PC-9 (cell line): Measurements from ENCODE around the gene PABPC1L2A. TPM values are rescaled to one million over a fixed set of nuclear protein-coding genes. Genes with fewer than 3 reads are reported as not detected.
"Not testable (repeated sequence)": the region's sequence is repeated elsewhere in the genome, so short reads cannot be mapped to it uniquely, and the experiment has no call there.

Source experiments
- Bru-seq: library from RNA; stranded (reverse); fragments of 400-500 nt; gene quantifications from one replicate; lab custom pipeline; 2021; lab: Mats Ljungman, UMichigan
- BruChase-seq, 2 experiments: library from RNA; stranded (reverse); fragments of 400-500 nt; gene quantifications; one replicate each; lab custom pipeline; 2021; lab: Mats Ljungman, UMichigan
- BruUV-seq: library from RNA; stranded (reverse); fragments of 400-500 nt; replicated peaks from 2 replicates; lab custom pipeline; 2021; lab: Mats Ljungman, UMichigan
- CTCF ChIA-PET: fragments of 300-600 bp; sonication (Branson Sonifier 250); formaldehyde crosslinking; loops from one replicate; lab custom pipeline; 2022; ENCODE audit warnings: antibody characterized with exemption; lab: Charles Lee
- POLR2A ChIA-PET: fragments of 300-600 bp; sonication (Branson Sonifier 250); formaldehyde crosslinking; loops from one replicate; lab custom pipeline; 2022; ENCODE audit warnings: antibody characterized with exemption; ENCODE audit not compliant: unreplicated experiment; lab: Charles Lee
- DNase-seq, 2 experiments: peaks; one replicate each; pipeline versions ENCODE4 v3.0.0 to v3.0.0-alpha.2; 2015 to 2022; ENCODE audit warnings: mixed read lengths in 1 of 2
- H2AFZ ChIP-seq: fragments of 200-600 bp; sonication (generic); 2 replicates; pipeline ENCODE4 v1.8.1; 2017; ENCODE audit warnings: antibody characterized with exemption
- H3F3A ChIP-seq: fragments of 200-600 bp; sonication (generic); 2 replicates; pipeline ENCODE4 v1.8.1; 2017; ENCODE audit warnings: antibody characterized with exemption, mild to moderate bottlenecking, low read depth; ENCODE audit not compliant: insufficient read depth
- H3K27ac ChIP-seq: fragments of 200-600 bp; sonication (generic); 2 replicates; pipeline ENCODE4 v1.6.1; 2016; ENCODE audit warnings: mixed run types
- H3K27me3 ChIP-seq: fragments of 200-600 bp; sonication (generic); 2 replicates; pipeline ENCODE4 v1.6.1; 2016; ENCODE audit warnings: low read depth, mixed run types; ENCODE audit not compliant: insufficient read depth
- H3K36me3 ChIP-seq: fragments of 200-600 bp; sonication (generic); 2 replicates; pipeline ENCODE4 v1.6.1; 2016; ENCODE audit warnings: low read depth, mixed run types
- H3K4me1 ChIP-seq: fragments of 200-600 bp; sonication (generic); replicated peaks from 2 replicates; pipeline ENCODE4 v1.6.1; 2016; ENCODE audit warnings: mixed run types; ENCODE audit not compliant: insufficient read depth
- H3K4me2 ChIP-seq: fragments of 200-600 bp; sonication (generic); 2 replicates; pipeline ENCODE4 v1.6.1; 2017; ENCODE audit warnings: mixed run types
- H3K4me3 ChIP-seq: fragments of 200-600 bp; sonication (generic); 2 replicates; pipeline ENCODE4 v1.6.1; 2016; ENCODE audit warnings: mixed run types
- H3K79me2 ChIP-seq: fragments of 200-600 bp; sonication (generic); 2 replicates; pipeline ENCODE4 v1.6.1; 2017; ENCODE audit warnings: low read depth, mixed run types
- H3K9me2 ChIP-seq: fragments of 200-600 bp; sonication (generic); 2 replicates; pipeline ENCODE4 v1.8.1; 2017; ENCODE audit warnings: mild to moderate bottlenecking; ENCODE audit not compliant: insufficient read depth
- H3K9me3 ChIP-seq: fragments of 200-600 bp; sonication (generic); 2 replicates; pipeline ENCODE4 v1.8.1; 2016; ENCODE audit warnings: low read depth; ENCODE audit not compliant: insufficient read depth
- H4K20me1 ChIP-seq: fragments of 200-600 bp; sonication (generic); 2 replicates; pipeline ENCODE4 v1.8.1; 2017; ENCODE audit not compliant: insufficient read depth
- EZH2 ChIP-seq: fragments of 200-600 bp; sonication (generic); IDR thresholded peaks from 2 replicates; pipeline ENCODE4 v1.8.0; 2017; ENCODE audit warnings: antibody characterized with exemption, low read depth
- intact Hi-C: fragments of 100-400 bp; cut with micrococcal nuclease; formaldehyde crosslinking; loops from one replicate; pipeline ENCODE4 v1.10.0; 2022; ENCODE audit not compliant: unreplicated experiment
- long read RNA-seq: library from polyadenylated mRNA; stranded (forward); transcript quantifications from one replicate; pipeline ENCODE4 v2.0.0, GENCODE V29; 2022
- total RNA-seq: library from RNA; stranded (reverse); gene quantifications from 2 replicates; pipeline ENCODE4 v1.2.3, GENCODE V29; 2021
- TF ChIP-seq, protein P1 (sequence below): fragments of 200-600 bp; sonication (generic); conservative IDR thresholded peaks from 2 replicates; pipeline ENCODE4 v1.6.1; 2017; ENCODE audit warnings: mixed run types, antibody characterized with exemption, mild to moderate bottlenecking, moderate library complexity

Gene PABPC1L2A
- not detected in 2 replicates for total RNA-seq
- Bru-seq, nascent RNA = not detected
- BruChase-seq, experiment 1, labeled RNA remaining after a 2-hour chase = not detected
- BruChase-seq, experiment 2, labeled RNA remaining after a 6-hour chase = not detected
- long read RNA-seq = 0 reads

DNA sequence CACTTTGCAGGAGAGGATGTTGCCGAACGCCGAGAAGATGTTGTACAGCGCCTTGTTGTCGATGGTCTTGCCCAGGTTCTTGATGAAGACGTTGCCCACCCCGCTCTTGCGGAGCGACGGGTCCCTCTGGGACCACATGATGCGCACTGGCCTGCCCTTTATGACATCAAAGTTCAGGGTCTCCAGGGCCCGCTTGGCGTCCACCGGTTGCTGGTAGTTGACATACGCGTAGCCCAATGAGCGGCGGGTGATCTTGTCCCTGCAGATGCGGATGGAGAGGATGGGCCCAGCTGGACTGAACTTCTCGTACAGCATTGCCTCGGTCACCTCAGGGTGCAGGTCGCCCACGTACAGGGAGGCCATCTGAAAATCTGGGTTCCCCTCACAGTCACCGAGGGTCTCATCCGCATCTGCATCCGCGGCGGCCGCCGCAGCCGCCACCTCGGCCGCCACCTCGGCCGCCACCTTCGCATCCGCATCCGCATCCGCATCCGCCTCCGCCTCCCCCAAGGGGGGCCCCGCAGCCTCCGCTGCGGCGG lies at the start of gene PABPC1L2A:
TSS of gene PABPC1L2A (minus strand) at position 489 of the 539 bp plus-strand sequence. CDS start at position 363, 126 bp downstream.
- H3K4me2 ChIP-seq, H2AFZ ChIP-seq, H3K79me2 ChIP-seq, H3K4me1 ChIP-seq, CTCF ChIA-PET, H3K4me3 ChIP-seq, BruUV-seq, H3F3A ChIP-seq, H4K20me1 ChIP-seq, DNase-seq, H3K36me3 ChIP-seq, H3K27ac ChIP-seq, POLR2A ChIA-PET, intact Hi-C loops, H3K27me3 ChIP-seq, H3K9me2 ChIP-seq, H3K9me3 ChIP-seq: not testable (repeated sequence)

DNA sequence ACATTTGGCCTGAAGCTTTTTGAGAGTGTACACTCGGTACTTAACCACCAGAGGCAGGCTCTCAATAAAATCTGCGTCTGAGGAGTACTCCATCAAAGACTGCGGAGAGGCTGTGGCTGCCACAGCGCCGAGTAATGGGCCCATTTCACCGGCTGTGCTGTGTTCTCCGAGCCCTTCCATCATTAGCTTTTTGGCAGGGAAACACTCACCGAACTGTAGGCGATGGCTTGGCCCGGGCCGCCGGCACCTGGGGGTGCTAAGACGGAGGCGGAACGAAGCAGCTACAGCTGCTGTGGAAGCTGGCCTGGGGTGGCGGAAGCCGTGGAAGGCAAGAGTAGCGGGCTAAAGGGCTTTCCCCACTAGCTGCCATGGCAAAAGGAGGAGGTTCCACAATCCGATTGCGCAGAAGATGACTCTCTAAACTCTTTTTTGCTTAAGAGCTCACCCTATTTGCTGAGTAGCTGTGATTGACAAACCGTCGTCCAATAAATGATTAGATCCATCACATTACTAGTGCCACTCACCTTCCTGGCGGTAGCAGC lies 48.5 kb upstream of the PABPC1L2A start:
- H3K9me3 ChIP-seq = no peaks in the 10 kb centered on the region
- H3K4me3 ChIP-seq = no peak overlapping the region
- no peaks in the 10 kb centered on the region for H3K27me3 ChIP-seq
- POLR2A ChIA-PET = no interaction called here
- no peaks in the 10 kb centered on the region for H3K9me2 ChIP-seq
- no peaks in the 10 kb centered on the region for H3F3A ChIP-seq
- no peaks in the 10 kb centered on the region for H4K20me1 ChIP-seq
- BruUV-seq = no TSS peak
- H3K4me1 ChIP-seq = no peaks in the 10 kb centered on the region
- no peaks in the 10 kb centered on the region for H3K79me2 ChIP-seq
- intact Hi-C loops = no loop called here
- TF ChIP-seq, protein P1, sequence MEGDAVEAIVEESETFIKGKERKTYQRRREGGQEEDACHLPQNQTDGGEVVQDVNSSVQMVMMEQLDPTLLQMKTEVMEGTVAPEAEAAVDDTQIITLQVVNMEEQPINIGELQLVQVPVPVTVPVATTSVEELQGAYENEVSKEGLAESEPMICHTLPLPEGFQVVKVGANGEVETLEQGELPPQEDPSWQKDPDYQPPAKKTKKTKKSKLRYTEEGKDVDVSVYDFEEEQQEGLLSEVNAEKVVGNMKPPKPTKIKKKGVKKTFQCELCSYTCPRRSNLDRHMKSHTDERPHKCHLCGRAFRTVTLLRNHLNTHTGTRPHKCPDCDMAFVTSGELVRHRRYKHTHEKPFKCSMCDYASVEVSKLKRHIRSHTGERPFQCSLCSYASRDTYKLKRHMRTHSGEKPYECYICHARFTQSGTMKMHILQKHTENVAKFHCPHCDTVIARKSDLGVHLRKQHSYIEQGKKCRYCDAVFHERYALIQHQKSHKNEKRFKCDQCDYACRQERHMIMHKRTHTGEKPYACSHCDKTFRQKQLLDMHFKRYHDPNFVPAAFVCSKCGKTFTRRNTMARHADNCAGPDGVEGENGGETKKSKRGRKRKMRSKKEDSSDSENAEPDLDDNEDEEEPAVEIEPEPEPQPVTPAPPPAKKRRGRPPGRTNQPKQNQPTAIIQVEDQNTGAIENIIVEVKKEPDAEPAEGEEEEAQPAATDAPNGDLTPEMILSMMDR = no peak
- TF ChIP-seq EZH2 = no peak
- no peak overlapping the region for H3K4me2 ChIP-seq
- no peak for DNase-seq
- no peaks in the 10 kb centered on the region for H3K36me3 ChIP-seq
- no peak overlapping the region for H3K27ac ChIP-seq
- no peak overlapping the region for H2AFZ ChIP-seq
- CTCF ChIA-PET = no interaction called here

DNA sequence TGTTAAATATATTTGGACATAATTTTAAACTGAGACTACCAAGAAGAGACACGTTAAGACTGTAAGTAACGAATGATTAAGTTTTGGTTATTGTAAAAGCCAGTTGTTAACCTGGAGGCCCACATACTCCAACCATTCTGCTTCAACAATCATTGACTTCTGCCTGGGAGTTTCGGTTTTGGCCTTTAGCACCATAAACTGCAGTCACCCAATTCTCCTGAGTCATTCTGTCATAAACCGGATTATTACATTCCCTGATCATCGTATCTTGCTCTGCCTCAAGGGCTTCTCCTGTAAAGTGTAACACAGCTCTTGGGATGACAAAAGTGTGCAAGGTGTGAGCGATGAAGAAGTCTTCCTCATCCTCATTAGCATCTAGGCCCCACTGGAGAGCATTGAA lies 46.9 kb upstream of the PABPC1L2A start:
- Histone ChIP-seq H3K9me3 (no peaks in the 10 kb centered on the region), H3K9me2 (no peaks in the 10 kb centered on the region), H2AFZ (no peak overlapping the region), H3F3A (no peaks in the 10 kb centered on the region), H3K36me3 (no peaks in the 10 kb centered on the region), H3K4me2 (no peak overlapping the region), H4K20me1 (no peaks in the 10 kb centered on the region), H3K4me1 (no peaks in the 10 kb centered on the region), H3K4me3 (no peak overlapping the region), H3K27ac (no peak overlapping the region), H3K79me2 (no peaks in the 10 kb centered on the region), H3K27me3 (no peaks in the 10 kb centered on the region)
- DNase-seq = no peak
- ChIA-PET CTCF (no interaction called here), POLR2A (no interaction called here)
- BruUV-seq = no TSS peak
- TF ChIP-seq EZH2 = no peak
- TF ChIP-seq, protein P1 = no peak
- intact Hi-C loops = no loop called here

DNA sequence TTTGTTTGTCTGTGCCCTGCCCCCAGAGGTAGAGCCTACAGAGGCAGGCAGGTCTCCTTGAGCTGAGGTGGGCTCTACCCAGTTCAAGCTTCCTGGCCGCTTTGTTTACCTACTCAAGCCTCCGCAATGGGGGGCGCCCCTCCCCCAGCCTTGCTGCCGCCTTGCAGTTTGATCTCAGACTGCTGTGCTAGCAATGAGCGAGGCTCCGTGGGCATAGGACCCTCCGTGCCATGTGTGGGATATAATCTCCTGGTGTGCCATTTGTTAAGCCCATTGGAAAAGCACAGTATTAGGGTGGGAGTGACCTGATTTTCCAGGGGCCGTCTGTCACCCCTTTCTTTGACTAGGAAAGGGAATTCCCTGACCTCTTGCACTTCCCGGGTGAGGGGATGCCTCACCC lies 20.2 kb upstream of the PABPC1L2A start:
- H3K9me2 ChIP-seq, H3K4me3 ChIP-seq, H3K36me3 ChIP-seq, H2AFZ ChIP-seq, H3K27ac ChIP-seq, H3K27me3 ChIP-seq, H4K20me1 ChIP-seq, DNase-seq, intact Hi-C loops, H3K4me1 ChIP-seq, H3K4me2 ChIP-seq, H3K9me3 ChIP-seq, POLR2A ChIA-PET, H3K79me2 ChIP-seq, H3F3A ChIP-seq, BruUV-seq, CTCF ChIA-PET: not testable (repeated sequence)
